Measurements from ENCODE around the gene RHOD. TPM values are rescaled to one million over a fixed set of nuclear protein-coding genes. Genes with fewer than 3 reads are reported as not detected.

The RHOD gene
- total and polyA plus RNA-seq, 2 donors (not counting 3 experiments of a cell fraction or from before 2014, with no cell fraction given) = 10.6 to 17.9 TPM

DNA sequence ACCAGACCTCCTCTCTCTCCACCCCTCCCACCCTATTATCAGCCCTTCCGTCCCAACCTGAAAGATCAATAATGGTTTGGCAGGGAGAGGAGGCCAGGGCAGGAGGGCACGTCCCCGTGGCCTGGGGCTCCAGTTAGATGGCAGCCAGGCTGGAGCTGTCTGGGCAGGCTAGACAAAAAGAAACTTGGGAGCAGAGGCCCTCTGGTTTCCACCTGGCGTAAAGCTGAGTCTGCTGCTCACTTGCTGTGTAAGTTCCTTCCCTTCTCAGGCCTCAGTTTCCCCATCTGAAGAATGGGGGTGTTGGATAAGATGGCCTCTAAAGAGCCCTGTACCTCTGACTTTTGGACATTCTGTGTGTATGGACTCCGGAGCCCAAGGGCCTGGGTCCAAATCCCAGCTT, 3.8 kb upstream of the RHOD start:
- POLR2A ChIA-PET = interaction anchor here (0.7 kb wide), 1 partner anchor 61 kb away, joined by 3 read pairs; no protein-coding TSS in a partner anchor
- Histone ChIP-seq H3K27ac (ENCODE audit: insufficient read depth, low read depth, low read length) (no peak overlapping the region), H3K36me3 (ENCODE audit: control insufficient read depth in 2 of 2, extremely low read depth in 1 of 2, insufficient read depth in 2 of 2, low read length in 2 of 2) (no peaks in the 10 kb centered on the region), H3K4me3 (replicated peaks in 1 of 3; ENCODE audit: insufficient read depth in 1 of 3, low read depth in 1 of 3, low read length in 3 of 3) (no peak overlapping the region), H4K20me1 (replicated peaks; ENCODE audit: control insufficient read depth, extremely low read depth, insufficient read depth, low read length) (no peaks in the 10 kb centered on the region), H3K4me2 (ENCODE audit: insufficient read depth, low read length) (no peak overlapping the region), H3K4me1 (ENCODE audit: control insufficient read depth, extremely low read depth, insufficient read depth, low read length) (peaks cover 23% of the 10 kb centered on the region), H2AFZ (ENCODE audit: low read depth, low read length) (no peak overlapping the region), H3K79me2 (ENCODE audit: control insufficient read depth, insufficient read depth, low read length) (no peaks in the 10 kb centered on the region), H3K27me3 (ENCODE audit: control insufficient read depth in 2 of 2, insufficient read depth in 2 of 2, low read length in 2 of 2) (peaks cover 0 to 3% of the 10 kb centered on the region in 2 experiments), H3K9ac (replicated peaks; ENCODE audit: extremely low read depth, insufficient read depth, low read length) (no peak overlapping the region), H3K9me1 (replicated peaks; ENCODE audit: control insufficient read depth, extremely low read depth, insufficient read depth, low read length) (no peaks in the 10 kb centered on the region), H3K9me3 (replicated peaks; ENCODE audit: control insufficient read depth, insufficient read depth, low read length) (no peaks in the 10 kb centered on the region)
- CTCF ChIA-PET = interaction anchor here (0.6 to 7.5 kb wide), 11 partner anchors 9 to 330 kb away, joined by 3 to 129 read pairs (median 5); partner anchors contain the start of gene PC
- TF ChIP-seq POLR2AphosphoS5 (IDR thresholded peaks at IDR 0.05; ENCODE audit: insufficient read depth, low read depth, low read length) = no peak
- TF ChIP-seq, protein P1, sequence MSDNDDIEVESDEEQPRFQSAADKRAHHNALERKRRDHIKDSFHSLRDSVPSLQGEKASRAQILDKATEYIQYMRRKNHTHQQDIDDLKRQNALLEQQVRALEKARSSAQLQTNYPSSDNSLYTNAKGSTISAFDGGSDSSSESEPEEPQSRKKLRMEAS (IDR thresholded peaks at IDR 0.05; ENCODE audit: insufficient read depth, insufficient read length) = no peak
- TF ChIP-seq FOS (IDR thresholded peaks at IDR 0.05; ENCODE audit: borderline replicate concordance, insufficient read depth, low read length) = no peak
- TF ChIP-seq, protein P2, sequence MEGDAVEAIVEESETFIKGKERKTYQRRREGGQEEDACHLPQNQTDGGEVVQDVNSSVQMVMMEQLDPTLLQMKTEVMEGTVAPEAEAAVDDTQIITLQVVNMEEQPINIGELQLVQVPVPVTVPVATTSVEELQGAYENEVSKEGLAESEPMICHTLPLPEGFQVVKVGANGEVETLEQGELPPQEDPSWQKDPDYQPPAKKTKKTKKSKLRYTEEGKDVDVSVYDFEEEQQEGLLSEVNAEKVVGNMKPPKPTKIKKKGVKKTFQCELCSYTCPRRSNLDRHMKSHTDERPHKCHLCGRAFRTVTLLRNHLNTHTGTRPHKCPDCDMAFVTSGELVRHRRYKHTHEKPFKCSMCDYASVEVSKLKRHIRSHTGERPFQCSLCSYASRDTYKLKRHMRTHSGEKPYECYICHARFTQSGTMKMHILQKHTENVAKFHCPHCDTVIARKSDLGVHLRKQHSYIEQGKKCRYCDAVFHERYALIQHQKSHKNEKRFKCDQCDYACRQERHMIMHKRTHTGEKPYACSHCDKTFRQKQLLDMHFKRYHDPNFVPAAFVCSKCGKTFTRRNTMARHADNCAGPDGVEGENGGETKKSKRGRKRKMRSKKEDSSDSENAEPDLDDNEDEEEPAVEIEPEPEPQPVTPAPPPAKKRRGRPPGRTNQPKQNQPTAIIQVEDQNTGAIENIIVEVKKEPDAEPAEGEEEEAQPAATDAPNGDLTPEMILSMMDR (IDR thresholded peaks at IDR 0.05; ENCODE audit: extremely low read depth in 1 of 2, insufficient read depth in 1 of 2, low read depth in 1 of 2, low read length in 2 of 2) = no peak
- TF ChIP-seq JUN (IDR thresholded peaks at IDR 0.05; ENCODE audit: borderline replicate concordance, insufficient read depth, insufficient read length, low read depth) = no peak
- TF ChIP-seq MYC (IDR thresholded peaks at IDR 0.05; ENCODE audit: low read depth, low read length) = no peak
- TF ChIP-seq EZH2 (IDR thresholded peaks at IDR 0.05; ENCODE audit: borderline replicate concordance, low read depth, low read length, severe bottlenecking) = no peak
- no peak for TF ChIP-seq GATA2 (IDR thresholded peaks at IDR 0.05; ENCODE audit: insufficient read depth, insufficient read length, low read depth, low read length)
- no peak for TF ChIP-seq POLR2A (IDR thresholded peaks at IDR 0.05; ENCODE audit: low read depth, low read length)
- intact Hi-C loops (cut with micrococcal nuclease) (no loop called here), dilution Hi-C loops (cut with MboI; ENCODE audit: extremely low pct_ligation_motif_present, low sequenced_read_pairs) (no loop called here)
- no peak for DNase-seq (ENCODE audit: low read depth, low spot score)
- no TSS peak for BruUV-seq (replicated peaks)
- no peak for FAIRE-seq
